Spinal cord (tissue), 10 donors: ENCODE data around the gene IL12RB2. TPM values are rescaled to one million over a fixed set of nuclear protein-coding genes. Genes with fewer than 3 reads are reported as not detected.

Experiments
- DNase-seq, 6 donors: peaks; one replicate each; pipeline versions ENCODE4 v3.0.0 to v3.0.0-alpha.2; 2013 to 2015; ENCODE audit warnings: low spot score in 6 of 6, low read depth in 4 of 6
- H3K27ac ChIP-seq: one replicate; pipeline ENCODE4 v1.5.1; 2013; ENCODE audit warnings: low read depth, low read length, control low read depth
- H3K27me3 ChIP-seq: one replicate; pipeline ENCODE4 v1.6.1; 2013; ENCODE audit warnings: low read length; ENCODE audit not compliant: control insufficient read depth, insufficient read depth
- H3K36me3 ChIP-seq: one replicate; pipeline ENCODE4 v1.6.1; 2013; ENCODE audit warnings: low read length; ENCODE audit not compliant: control insufficient read depth, insufficient read depth
- H3K4me1 ChIP-seq: one replicate; pipeline ENCODE4 v1.6.1; 2013; ENCODE audit warnings: low read length; ENCODE audit not compliant: control insufficient read depth, insufficient read depth
- H3K4me3 ChIP-seq: one replicate; pipeline ENCODE4 v1.5.1; 2013; ENCODE audit warnings: low read depth, low read length, control low read depth
- H3K9me3 ChIP-seq: one replicate; pipeline ENCODE4 v1.6.1; 2013; ENCODE audit warnings: low read length; ENCODE audit not compliant: control insufficient read depth, insufficient read depth
- WGBS: methylation state at CpG from one replicate; pipeline ENCODE4 v1.1.5; 2013; ENCODE audit warnings: missing lambda C conversion rate; ENCODE audit not compliant: insufficient coverage; 5-methylcytosine and 5-hydroxymethylcytosine counted together
- polyA plus RNA-seq, 2 donors: library from polyadenylated mRNA; unstranded; fragments of 120-200 nt; gene quantifications; one replicate each; pipeline ENCODE4 v1.2.1, GENCODE V29; 2013; ENCODE audit not compliant: insufficient read length in 2 of 2
- total RNA-seq, 2 donors: library from RNA; depleted of rRNA in 1 of 2; stranded (reverse); fragments of 120-200 nt in 1 of 2; fragments of >200 nt in 1 of 2; gene quantifications; one replicate each; pipeline versions ENCODE4 v1.2.3 to v1.2.4, GENCODE V29; 2013 to 2014
- donor health status: healthy.

The IL12RB2 gene
- total and polyA plus RNA-seq, 4 donors: 0.66 to 2.5 (median 0.97) TPM

DNA sequence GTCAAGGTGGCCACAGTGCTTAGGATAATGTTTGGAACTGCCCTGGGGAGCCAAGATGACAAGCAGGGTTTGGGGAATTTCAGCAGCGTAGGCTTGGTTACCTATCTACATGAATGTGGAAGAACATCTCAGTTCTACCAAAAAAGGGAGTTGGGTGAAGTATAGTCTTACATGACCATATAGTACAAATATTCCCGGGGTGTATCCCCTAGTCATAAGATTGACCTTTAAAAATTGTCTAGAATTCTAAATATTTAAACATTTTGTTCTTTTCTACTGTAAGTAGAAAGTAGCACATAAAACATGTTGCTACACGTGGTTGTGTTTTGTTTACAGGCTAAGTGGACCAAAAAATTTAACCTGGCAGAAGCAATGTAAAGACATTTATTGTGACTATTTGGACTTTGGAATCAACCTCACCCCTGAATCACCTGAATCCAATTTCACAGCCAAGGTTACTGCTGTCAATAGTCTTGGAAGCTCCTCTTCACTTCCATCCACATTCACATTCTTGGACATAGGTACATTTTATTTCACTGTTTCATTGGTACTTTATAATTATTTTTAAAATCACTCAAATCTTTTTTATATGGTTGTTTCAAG is 20.3 kb downstream of the IL12RB2 start:
- no peak for DNase-seq
- Histone ChIP-seq H3K27me3 (no peaks in the 10 kb centered on the region), H3K4me3 (no peak overlapping the region), H3K9me3 (no peaks in the 10 kb centered on the region), H3K4me1 (no peaks in the 10 kb centered on the region), H3K27ac (no peak overlapping the region), H3K36me3 (no peaks in the 10 kb centered on the region)
- WGBS: no CpG with 5 or more reads among the region's 3 CpGs

GRCh38 chr1:67332653-67333529 is 25.2 kb downstream of the IL12RB2 start:
- no peak overlapping the region for H3K4me3 ChIP-seq
- WGBS: no CpG with 5 or more reads among the region's 4 CpGs
- H3K27ac ChIP-seq: no peak overlapping the region
- H3K36me3 ChIP-seq: no peaks in the 10 kb centered on the region
- H3K27me3 ChIP-seq: no peaks in the 10 kb centered on the region
- H3K4me1 ChIP-seq: no peaks in the 10 kb centered on the region
- no peaks in the 10 kb centered on the region for H3K9me3 ChIP-seq
- no peak for DNase-seq

DNA sequence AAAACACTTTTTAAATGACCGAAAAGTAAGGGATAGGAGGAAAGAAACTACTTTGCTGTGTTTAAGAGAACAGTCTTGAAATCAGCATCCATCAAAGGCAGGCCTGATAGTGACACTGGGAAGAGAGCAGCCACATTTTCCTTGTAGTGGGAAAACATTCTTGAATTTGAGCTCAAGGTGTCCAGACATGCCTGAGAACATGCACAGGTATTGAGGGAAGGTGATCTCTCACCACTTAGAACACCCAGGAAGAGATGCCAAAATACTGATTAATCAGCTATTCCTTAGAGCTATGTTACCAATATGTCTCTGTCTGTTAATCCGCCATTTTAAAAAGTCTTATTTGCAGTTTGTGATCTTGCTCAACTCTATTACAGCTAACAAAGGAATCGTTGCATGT is 25.9 kb downstream of the IL12RB2 start:
- WGBS: no CpG with 5 or more reads among the region's 3 CpGs
- DNase-seq: no peak
- Histone ChIP-seq H3K27me3 (no peaks in the 10 kb centered on the region), H3K4me1 (no peaks in the 10 kb centered on the region), H3K27ac (no peak overlapping the region), H3K36me3 (no peaks in the 10 kb centered on the region), H3K9me3 (no peaks in the 10 kb centered on the region), H3K4me3 (no peak overlapping the region)

GRCh38 chr1:67335411-67335810 is 27.7 kb downstream of the IL12RB2 start:
- no peak overlapping the region for H3K27ac ChIP-seq
- H3K4me3 ChIP-seq: no peak overlapping the region
- DNase-seq: no peak
- no peaks in the 10 kb centered on the region for H3K36me3 ChIP-seq
- no CpG with 5 or more reads among the region's 1 CpG for WGBS
- no peaks in the 10 kb centered on the region for H3K9me3 ChIP-seq
- H3K27me3 ChIP-seq: no peaks in the 10 kb centered on the region
- no peaks in the 10 kb centered on the region for H3K4me1 ChIP-seq

DNA sequence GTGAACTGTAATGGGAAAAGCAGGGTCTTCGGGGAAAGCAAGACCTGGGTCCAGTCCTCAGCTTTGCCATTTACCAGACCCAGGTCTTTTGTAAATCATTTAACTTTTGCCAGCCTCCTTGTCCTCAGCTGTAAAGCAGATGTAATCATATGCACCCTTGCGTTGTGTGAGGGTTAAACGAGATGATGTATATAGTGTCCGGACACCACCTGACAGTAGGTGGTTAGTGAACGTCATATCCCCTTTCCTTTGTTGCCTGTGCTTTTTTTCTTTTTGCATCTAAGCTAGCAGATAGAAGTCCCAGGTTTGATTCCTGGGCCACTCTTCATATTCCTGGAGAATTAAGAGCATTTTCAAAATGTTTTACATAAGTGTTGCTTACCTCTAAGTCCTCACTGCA is 28.5 kb downstream of the IL12RB2 start:
- DNase-seq: no peak
- no peaks in the 10 kb centered on the region for H3K9me3 ChIP-seq
- WGBS: no CpG with 5 or more reads among the region's 5 CpGs

DNA sequence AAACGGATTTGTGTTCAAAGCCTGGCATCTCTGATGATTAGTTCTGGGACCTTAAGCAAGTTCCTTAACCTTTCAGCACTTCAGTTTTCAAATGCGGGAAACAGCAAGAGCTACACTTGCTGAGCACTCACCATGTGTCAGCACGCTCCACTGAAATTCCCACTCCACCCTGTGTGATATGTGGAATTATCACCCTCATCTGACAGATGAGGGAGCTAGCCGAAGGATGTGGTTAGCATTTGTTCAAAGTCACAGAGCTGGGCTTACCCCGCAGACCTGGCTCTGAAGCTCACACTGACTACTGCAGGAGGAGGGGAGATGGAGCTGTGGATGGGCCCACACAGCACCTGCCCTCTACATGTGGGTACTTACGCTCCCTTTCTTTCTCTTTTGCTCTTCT is 29.1 kb downstream of the IL12RB2 start:
- WGBS: 89% methylated on average over 1 of the region's 6 CpGs
- H3K9me3 ChIP-seq: no peaks in the 10 kb centered on the region
- H3K4me3 ChIP-seq: no peak overlapping the region
- H3K27me3 ChIP-seq: no peaks in the 10 kb centered on the region
- no peak overlapping the region for H3K27ac ChIP-seq
- DNase-seq: no peak
- H3K4me1 ChIP-seq: no peaks in the 10 kb centered on the region
- no peaks in the 10 kb centered on the region for H3K36me3 ChIP-seq

More for the DNA sequence above, 28.5 kb downstream of the IL12RB2 start:
- Histone ChIP-seq H3K4me1 (no peaks in the 10 kb centered on the region), H3K4me3 (no peak overlapping the region), H3K36me3 (no peaks in the 10 kb centered on the region), H3K27me3 (no peaks in the 10 kb centered on the region), H3K27ac (no peak overlapping the region)

GRCh38 chr1:67338642-67339041 is 31.0 kb downstream of the IL12RB2 start:
- no peak overlapping the region for H3K27ac ChIP-seq
- no peaks in the 10 kb centered on the region for H3K9me3 ChIP-seq
- H3K4me3 ChIP-seq: no peak overlapping the region
- WGBS: 83% methylated on average over 1 of the region's 3 CpGs
- no peak for DNase-seq
- no peaks in the 10 kb centered on the region for H3K4me1 ChIP-seq
- H3K36me3 ChIP-seq: no peaks in the 10 kb centered on the region
- no peaks in the 10 kb centered on the region for H3K27me3 ChIP-seq

GRCh38 chr1:67339623-67340343 is 32.1 kb downstream of the IL12RB2 start:
- no peaks in the 10 kb centered on the region for H3K9me3 ChIP-seq
- 69% methylated on average over 6 of the region's 7 CpGs for WGBS
- DNase-seq: peak in 1 of 6 donors; percentile 22
- H3K36me3 ChIP-seq: no peaks in the 10 kb centered on the region
- H3K4me3 ChIP-seq: no peak overlapping the region
- no peaks in the 10 kb centered on the region for H3K27me3 ChIP-seq
- H3K27ac ChIP-seq: no peak overlapping the region
- H3K4me1 ChIP-seq: no peaks in the 10 kb centered on the region

GRCh38 chr1:67342076-67342890 is 34.6 kb downstream of the IL12RB2 start:
- Histone ChIP-seq H3K27me3 (no peaks in the 10 kb centered on the region), H3K4me1 (no peaks in the 10 kb centered on the region), H3K36me3 (no peaks in the 10 kb centered on the region), H3K4me3 (no peak overlapping the region), H3K9me3 (no peaks in the 10 kb centered on the region), H3K27ac (no peak overlapping the region)
- DNase-seq: no peak
- 46% methylated on average over 4 of the region's 5 CpGs for WGBS
